ENCODE results near the gene TAF1A. TPM values are rescaled to one million over a fixed set of nuclear protein-coding genes. Genes with fewer than 3 reads are reported as not detected.

The TAF1A gene
- total and polyA plus RNA-seq, 4 donors: 1.1 to 5.2 (median 2.9) TPM

- Histone ChIP-seq H3K9ac (ENCODE audit: low read depth in 1 of 2, low read length in 2 of 2) (no peak overlapping the region), H3K4me3 (ENCODE audit: low read depth in 1 of 3, low read length in 3 of 3) (no peak overlapping the region), H3K27ac (ENCODE audit: low read depth in 1 of 2, low read length in 2 of 2) (no peak overlapping the region), H3K27me3 (ENCODE audit: control insufficient read depth in 4 of 4, insufficient read depth in 4 of 4, low read length in 3 of 4) (no peaks in the 10 kb centered on the region), H3K9me3 (ENCODE audit: control insufficient read depth in 4 of 4, low read length in 3 of 4) (no peaks in the 10 kb centered on the region), H3K36me3 (ENCODE audit: control insufficient read depth in 4 of 4, insufficient read depth in 3 of 4, low read depth in 1 of 4, low read length in 3 of 4) (no peaks in the 10 kb centered on the region), H3K4me1 (ENCODE audit: control insufficient read depth in 4 of 4, insufficient read depth in 4 of 4, low read length in 3 of 4) (no peaks in the 10 kb centered on the region)
- 93% methylated on average over 1 of the region's 1 CpG for WGBS
- DNase-seq (ENCODE audit: low spot score): no peak
- TF ChIP-seq RAD21 (IDR thresholded peaks at IDR 0.05): no peak
- TF ChIP-seq HNF4G (IDR thresholded peaks at IDR 0.05): no peak
- no peak for TF ChIP-seq YY1 (IDR thresholded peaks at IDR 0.05)
- no peak for TF ChIP-seq RXRA (IDR thresholded peaks at IDR 0.05)
- no peak for TF ChIP-seq ZBTB33 (IDR thresholded peaks at IDR 0.05)
- TF ChIP-seq FOXA2 (IDR thresholded peaks at IDR 0.05): no peak
- TF ChIP-seq ATF3 (IDR thresholded peaks at IDR 0.05): no peak
- no peak for TF ChIP-seq EGR1 (IDR thresholded peaks at IDR 0.05; ENCODE audit: low read depth in 2 of 2)
- no peak for TF ChIP-seq REST (IDR thresholded peaks at IDR 0.05)
These were observed 17.0 kb upstream of the TAF1A start for GRCh38 chr1:222606757-222607156.

- TF ChIP-seq GABPA (IDR thresholded peaks at IDR 0.05 in 1 of 2, conservative IDR thresholded peaks at IDR 0.05 in 1 of 2) (no peak), YY1 (IDR thresholded peaks at IDR 0.05) (no peak), RXRA (IDR thresholded peaks at IDR 0.05) (no peak), SP1 (IDR thresholded peaks at IDR 0.05) (no peak), ATF3 (IDR thresholded peaks at IDR 0.05) (no peak), NR2F2 (IDR thresholded peaks at IDR 0.05) (no peak), REST (IDR thresholded peaks at IDR 0.05) (no peak), CTCF (IDR thresholded peaks at IDR 0.05; ENCODE audit: low read depth, low read length, missing input control) (no peak), RAD21 (IDR thresholded peaks at IDR 0.05) (no peak), FOXA2 (IDR thresholded peaks at IDR 0.05) (no peak), HNF4G (IDR thresholded peaks at IDR 0.05) (no peak), MAX (IDR thresholded peaks at IDR 0.05) (no peak), HNF4A (conservative IDR thresholded peaks at IDR 0.05) (no peak), TAF1 (conservative IDR thresholded peaks at IDR 0.05) (no peak), FOXA1 (IDR thresholded peaks at IDR 0.05) (no peak), EGR1 (IDR thresholded peaks at IDR 0.05; ENCODE audit: low read depth in 2 of 2) (no peak), ZBTB33 (IDR thresholded peaks at IDR 0.05) (no peak), JUND (IDR thresholded peaks at IDR 0.05) (no peak)
- DNase-seq (ENCODE audit: low spot score): no peak
These were observed 11.5 kb upstream of the TAF1A start for GRCh38 chr1:222601257-222601656.

More at GRCh38 chr1:222601257-222601656, 11.5 kb upstream of the TAF1A start:
- Histone ChIP-seq H3K27ac (ENCODE audit: low read depth in 1 of 2, low read length in 2 of 2) (no peak overlapping the region), H3K4me1 (ENCODE audit: control insufficient read depth in 4 of 4, insufficient read depth in 4 of 4, low read length in 3 of 4) (no peaks in the 10 kb centered on the region), H3K9me3 (ENCODE audit: control insufficient read depth in 4 of 4, low read length in 3 of 4) (no peaks in the 10 kb centered on the region), H3K9ac (ENCODE audit: low read depth in 1 of 2, low read length in 2 of 2) (no peak overlapping the region), H3K4me3 (ENCODE audit: low read depth in 1 of 3, low read length in 3 of 3) (no peak overlapping the region), H3K36me3 (ENCODE audit: control insufficient read depth in 4 of 4, insufficient read depth in 3 of 4, low read depth in 1 of 4, low read length in 3 of 4) (no peaks in the 10 kb centered on the region), H3K27me3 (ENCODE audit: control insufficient read depth in 4 of 4, insufficient read depth in 4 of 4, low read length in 3 of 4) (no peaks in the 10 kb centered on the region)
- 80% methylated on average over 3 of the region's 3 CpGs for WGBS
